Activated CD4-positive, alpha-beta T cell treated with anti-CD3 and anti-CD28 coated beads for 48 hours (primary cell): Measurements from ENCODE around the gene CGNL1.

Source experiments
- DNase-seq: peaks from one replicate; pipeline ENCODE4 v3.0.0-alpha.2; 2020

The CGNL1 gene, protein sequence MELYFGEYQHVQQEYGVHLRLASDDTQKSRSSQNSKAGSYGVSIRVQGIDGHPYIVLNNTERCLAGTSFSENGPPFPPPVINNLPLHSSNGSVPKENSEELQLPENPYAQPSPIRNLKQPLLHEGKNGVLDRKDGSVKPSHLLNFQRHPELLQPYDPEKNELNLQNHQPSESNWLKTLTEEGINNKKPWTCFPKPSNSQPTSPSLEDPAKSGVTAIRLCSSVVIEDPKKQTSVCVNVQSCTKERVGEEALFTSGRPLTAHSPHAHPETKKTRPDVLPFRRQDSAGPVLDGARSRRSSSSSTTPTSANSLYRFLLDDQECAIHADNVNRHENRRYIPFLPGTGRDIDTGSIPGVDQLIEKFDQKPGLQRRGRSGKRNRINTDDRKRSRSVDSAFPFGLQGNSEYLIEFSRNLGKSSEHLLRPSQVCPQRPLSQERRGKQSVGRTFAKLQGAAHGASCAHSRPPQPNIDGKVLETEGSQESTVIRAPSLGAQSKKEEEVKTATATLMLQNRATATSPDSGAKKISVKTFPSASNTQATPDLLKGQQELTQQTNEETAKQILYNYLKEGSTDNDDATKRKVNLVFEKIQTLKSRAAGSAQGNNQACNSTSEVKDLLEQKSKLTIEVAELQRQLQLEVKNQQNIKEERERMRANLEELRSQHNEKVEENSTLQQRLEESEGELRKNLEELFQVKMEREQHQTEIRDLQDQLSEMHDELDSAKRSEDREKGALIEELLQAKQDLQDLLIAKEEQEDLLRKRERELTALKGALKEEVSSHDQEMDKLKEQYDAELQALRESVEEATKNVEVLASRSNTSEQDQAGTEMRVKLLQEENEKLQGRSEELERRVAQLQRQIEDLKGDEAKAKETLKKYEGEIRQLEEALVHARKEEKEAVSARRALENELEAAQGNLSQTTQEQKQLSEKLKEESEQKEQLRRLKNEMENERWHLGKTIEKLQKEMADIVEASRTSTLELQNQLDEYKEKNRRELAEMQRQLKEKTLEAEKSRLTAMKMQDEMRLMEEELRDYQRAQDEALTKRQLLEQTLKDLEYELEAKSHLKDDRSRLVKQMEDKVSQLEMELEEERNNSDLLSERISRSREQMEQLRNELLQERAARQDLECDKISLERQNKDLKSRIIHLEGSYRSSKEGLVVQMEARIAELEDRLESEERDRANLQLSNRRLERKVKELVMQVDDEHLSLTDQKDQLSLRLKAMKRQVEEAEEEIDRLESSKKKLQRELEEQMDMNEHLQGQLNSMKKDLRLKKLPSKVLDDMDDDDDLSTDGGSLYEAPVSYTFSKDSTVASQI

GRCh38 chr15:57375827-57376695 is at the start of gene CGNL1:
TSS of gene CGNL1 (plus strand) at chr15:57376505. CDS start at chr15:57438000, 61,495 bp downstream.
- no peak for DNase-seq

DNA sequence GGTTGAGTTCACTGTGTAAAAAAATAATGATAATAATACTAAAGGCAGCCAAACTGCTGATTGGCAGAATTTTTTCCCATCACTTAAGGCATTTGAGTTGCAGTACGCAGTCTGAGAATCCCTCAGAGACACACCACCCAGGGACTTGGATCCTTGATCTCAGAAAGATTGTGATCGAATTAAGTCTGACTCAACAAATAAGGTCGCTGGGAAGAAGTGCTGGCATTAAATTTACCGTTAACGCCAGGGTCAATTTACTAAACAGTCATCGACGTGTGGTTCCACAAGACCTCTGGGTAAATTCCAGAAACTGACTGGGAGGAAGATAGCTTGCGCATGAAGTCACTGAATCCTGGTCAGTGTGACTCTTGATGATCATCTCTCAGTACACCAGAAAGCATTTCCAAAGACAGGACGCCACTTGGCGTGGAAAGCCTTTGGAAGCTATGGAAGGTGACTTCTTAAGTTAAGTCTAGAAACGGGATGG is 48.3 kb upstream of the CGNL1 start:
- no peak for DNase-seq

- DNase-seq = no peak
Measured at GRCh38 chr15:57328479-57328878, 47.8 kb upstream of the CGNL1 start.

DNA sequence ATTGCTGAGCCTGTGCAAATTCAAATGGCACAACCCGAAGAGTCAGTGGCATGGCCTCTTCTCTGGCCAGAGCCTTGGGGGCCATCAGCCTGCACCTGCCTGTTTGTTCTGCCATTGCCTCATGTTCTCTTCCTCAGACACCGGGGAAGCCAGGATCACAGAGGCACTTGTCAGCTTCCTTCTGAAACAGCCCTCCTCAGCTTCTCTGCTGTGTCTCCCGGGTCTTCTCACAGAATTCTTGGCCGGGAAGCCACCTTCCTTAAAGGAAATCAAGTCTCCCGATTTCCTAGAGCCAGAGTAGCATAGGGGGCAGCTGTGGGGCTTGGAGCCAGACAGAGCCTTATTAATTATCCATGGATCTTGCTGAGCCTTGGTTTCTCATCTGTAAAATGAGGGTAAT is 47.4 kb upstream of the CGNL1 start:
- DNase-seq = no peak

DNA sequence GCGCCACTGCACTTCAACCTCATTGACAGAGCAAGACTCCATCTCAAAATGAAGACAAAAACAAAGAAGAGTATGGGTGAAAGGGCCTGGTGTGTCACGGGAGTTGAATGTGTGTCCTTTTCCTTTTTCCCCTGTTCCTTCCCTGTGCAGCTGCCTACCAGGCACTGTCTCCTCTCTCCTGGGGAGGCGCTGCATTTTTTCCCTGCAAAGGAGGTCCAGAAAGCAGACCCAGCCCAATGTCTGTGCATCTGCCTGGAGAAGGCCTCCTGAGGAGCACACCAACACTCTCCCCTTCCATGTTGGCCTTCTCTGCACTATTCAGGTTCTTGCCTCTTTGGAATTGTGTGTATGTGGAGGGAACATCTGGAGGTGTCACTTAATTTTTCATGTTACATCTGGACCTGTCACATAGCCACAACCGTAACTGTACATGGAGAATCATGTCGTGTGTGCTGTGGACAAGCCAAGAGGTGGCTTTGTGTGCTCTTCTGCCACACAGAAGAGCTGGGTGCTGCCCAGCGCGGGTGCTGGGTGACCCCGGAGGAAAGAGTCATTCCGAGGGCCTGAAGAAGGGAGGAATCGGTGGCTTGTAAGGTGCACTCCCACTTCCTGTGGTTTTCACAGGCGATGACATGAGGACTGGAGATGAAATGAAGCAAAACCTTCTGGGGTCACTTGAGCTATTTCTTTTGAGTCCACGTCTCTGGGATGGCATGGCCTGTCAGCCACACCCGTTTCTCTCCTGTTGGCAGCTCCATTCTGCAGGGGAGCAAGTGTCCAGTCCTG is 46.5 kb upstream of the CGNL1 start:
- no peak for DNase-seq

DNA sequence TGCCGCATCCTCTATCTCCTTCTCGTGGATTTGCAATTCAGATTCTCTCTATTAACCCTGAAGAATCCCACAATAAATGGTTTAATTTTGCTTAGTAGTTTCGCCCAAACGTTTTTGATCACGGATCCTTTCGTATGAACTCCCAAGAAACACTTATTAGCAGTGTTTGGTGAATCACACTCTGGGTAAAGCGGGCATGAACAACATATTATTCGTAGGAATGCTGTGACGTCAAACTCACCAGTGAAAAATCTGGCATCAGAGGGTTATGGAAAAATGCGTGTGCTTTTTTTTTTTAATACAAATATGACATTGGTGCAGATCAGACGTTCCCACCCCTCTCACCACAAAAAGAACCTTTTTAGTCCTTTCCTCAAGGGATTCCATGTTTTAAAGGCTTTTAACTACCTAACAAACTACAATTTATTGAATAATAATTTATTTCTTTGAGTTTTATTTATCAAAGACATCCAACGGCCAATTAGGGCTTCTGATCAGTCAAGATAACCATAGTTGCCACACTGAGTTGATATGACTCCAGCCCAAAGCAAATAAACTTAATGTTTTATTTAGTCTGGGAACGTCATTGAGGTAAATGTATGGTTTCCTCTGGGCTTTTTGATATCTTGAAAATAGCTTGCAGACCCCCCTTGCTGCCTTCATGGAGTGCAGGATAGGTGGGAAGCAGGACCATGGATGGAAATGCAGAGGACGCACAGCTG is 45.5 kb upstream of the CGNL1 start:
- no peak for DNase-seq

- DNase-seq = no peak
Measured at GRCh38 chr15:57332326-57332725, 44.0 kb upstream of the CGNL1 start.

- no peak for DNase-seq
Measured at GRCh38 chr15:57333487-57333886, 42.8 kb upstream of the CGNL1 start.

DNA sequence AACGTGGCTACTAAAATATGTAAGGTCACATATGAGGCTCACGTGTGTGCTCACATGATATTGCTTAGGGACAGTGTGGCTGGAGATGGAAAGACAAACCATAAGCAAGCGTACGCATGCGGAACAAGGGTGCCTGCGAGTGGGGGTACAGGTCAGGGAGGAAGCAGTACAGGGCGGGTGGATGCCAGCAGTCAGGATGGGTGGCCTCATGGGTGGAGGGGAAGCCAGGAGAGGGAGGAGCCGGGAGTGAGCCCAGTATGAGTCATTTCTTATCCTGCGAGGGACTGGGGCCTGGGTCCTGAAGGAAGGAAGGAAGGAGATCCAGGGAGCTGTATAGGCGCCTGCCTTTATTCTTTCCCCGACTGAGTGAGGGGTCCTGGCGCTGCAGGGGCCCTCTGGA is 42.0 kb upstream of the CGNL1 start:
- DNase-seq = no peak

GRCh38 chr15:57335293-57335715 is 41.0 kb upstream of the CGNL1 start:
- no peak for DNase-seq

DNA sequence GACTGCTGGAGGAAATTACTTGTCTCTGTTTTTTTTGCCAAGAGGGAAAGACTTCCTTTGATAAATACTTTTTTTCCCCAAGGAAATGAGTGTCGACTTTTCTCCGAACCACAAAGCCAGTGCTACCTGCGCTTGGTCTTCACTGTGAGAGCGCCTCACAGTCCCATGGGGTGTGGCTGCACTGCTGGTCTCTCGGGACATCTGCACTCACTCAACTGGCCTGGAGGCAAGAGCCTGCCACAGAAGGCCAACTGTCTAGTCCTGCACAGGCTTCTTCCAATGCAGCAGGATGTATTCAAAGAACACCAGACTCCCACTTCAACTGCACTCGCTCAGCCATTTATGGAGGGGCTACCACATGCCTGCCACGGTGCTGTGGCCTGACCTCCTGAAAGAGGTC is 40.6 kb upstream of the CGNL1 start:
- no peak for DNase-seq

DNA sequence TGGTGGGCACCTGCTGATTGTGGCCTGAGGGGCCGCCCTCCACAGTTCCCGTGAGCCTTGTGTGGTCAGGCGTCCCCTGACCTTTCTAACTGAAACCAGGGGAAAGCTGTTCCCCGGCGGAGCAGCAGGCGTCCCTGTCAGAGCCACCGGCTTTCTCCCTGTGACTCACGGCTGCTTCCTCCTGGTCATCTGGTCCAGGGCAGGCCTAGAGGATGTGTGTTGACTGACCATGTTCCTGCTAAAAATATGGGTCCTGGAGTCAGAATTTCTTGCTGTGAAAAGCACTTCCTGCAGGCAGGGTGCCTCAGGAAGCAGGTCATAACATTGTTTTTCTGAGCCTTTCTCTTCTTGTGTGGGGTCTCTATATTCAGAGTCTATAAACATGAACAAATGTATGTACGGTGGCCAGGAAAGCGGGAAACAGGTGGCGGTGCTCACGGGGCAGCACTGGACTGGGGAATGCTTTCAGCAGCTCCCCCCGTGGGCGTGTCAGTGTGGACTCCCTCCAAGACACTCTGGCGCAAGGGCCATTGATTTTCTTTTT is 38.4 kb upstream of the CGNL1 start:
- DNase-seq = no peak

DNA sequence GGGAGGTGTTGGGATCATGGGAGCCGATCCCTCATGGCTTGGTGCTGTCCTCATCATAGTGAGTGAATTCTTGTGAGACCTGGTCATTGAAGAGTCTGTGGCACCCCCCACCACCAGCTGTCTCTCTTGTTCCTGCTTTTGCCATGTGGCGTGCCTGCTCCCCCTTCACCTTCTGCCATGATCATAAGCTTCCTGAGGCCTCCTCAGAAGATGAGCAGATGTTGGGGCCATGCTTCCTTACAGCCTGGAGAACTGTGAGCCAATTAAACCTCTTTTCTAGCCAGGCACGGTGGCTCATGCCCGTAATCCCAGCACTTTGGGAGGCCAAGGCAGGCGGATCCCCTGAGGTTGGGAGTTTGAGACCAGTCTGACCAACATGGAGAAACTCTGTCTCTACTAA is 37.0 kb upstream of the CGNL1 start:
- DNase-seq = no peak

DNA sequence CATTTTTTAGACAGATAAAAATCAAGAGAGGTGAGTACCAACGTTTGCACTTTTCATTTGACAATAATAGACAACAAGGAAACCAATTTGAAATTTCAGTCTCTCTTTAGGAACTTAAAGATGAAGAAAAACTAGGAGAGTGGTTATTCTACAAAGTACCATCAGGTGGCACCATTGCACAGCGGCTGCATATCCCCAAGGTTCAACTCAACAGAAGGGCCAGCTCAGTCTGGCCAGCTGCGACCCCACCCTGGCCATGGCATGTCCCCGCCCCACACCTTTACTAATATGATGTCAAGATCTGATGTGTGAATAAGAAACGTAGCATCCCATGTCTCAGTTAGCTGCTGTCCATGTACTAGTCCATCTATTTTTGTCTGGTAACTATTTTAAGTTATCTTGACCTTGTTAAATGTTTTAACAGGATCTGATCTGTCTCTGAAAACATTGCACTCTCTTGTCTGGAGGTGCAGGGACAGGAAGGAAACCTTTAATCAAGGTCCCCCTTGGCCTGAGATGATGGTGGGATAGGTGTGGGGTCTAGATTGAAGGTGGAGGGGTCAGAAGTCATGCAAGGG is 35.5 kb upstream of the CGNL1 start:
- peak; percentile 40 for DNase-seq

GRCh38 chr15:57343048-57343447 is 33.3 kb upstream of the CGNL1 start:
- DNase-seq = no peak

- no peak for DNase-seq
Measured at GRCh38 chr15:57343498-57343897, 32.8 kb upstream of the CGNL1 start.

DNA sequence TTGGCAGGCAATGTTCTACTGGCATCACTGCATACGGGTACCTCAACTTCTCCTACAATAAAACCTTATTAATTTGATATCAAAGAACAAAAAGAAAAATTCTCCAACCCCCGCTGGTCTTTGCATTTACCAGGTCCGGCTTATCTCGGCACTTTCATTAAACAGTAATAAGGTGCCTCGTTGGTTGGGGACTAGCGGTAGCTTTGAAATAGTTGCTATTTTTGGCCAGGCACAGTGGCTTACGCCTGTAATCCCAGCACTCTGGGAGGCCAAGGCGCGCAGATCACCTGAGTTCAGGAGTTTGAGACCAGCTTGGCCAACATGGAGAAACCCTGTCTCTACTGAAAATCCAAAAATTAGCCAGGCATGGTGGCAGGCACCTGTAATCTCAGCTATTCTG is 32.0 kb upstream of the CGNL1 start:
- no peak for DNase-seq

GRCh38 chr15:57345584-57345983 is 30.7 kb upstream of the CGNL1 start:
- DNase-seq = no peak

- no peak for DNase-seq
Measured at GRCh38 chr15:57348081-57348480, 28.2 kb upstream of the CGNL1 start.
